Measurements from ENCODE around the gene RMRP.

The RMRP gene

GRCh38 chr9:35609001-35609819 is 48.6 kb downstream of the RMRP start:
- DNase-seq, result no peak

GRCh38 chr9:35608221-35608620 is 49.6 kb downstream of the RMRP start:
- no peak for DNase-seq
